GM19239 (cell line): ENCODE results near the gene ASIC3.
"Not testable (repeated sequence)": the region's sequence is repeated elsewhere in the genome, so short reads cannot be mapped to it uniquely, and the experiment has no call there.

Experiments
- DNase-seq: peaks from one replicate; pipeline ENCODE4 v3.0.0; 2011; ENCODE audit warnings: low spot score; ENCODE audit not compliant: insufficient read length
- FAIRE-seq: peaks from 2 replicates; lab custom pipeline; 2011; peaks lifted over from hg19 to GRCh38; lab: Jason Lieb, UNC

The ASIC3 gene

DNA sequence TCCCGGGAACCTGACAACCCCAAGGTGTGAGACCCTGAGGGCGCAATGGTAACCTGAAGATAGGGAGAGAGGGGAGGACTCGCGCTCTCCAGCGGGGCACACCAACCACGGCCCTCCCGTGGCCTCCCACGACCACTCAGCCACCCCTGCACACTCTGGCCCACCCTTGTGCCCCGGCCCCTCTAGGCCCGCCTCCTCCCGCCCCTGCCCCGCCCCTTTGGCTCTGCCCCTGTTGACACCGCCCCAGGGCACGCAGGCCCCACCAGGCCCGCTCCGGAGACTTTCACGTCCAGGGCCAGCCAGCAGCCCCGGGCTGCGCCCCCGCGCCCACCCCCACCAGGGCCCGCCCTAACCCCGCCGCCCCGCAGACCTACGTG is 35.0 kb upstream of the ASIC3 start:
- DNase-seq: no peak
- no peak for FAIRE-seq

DNA sequence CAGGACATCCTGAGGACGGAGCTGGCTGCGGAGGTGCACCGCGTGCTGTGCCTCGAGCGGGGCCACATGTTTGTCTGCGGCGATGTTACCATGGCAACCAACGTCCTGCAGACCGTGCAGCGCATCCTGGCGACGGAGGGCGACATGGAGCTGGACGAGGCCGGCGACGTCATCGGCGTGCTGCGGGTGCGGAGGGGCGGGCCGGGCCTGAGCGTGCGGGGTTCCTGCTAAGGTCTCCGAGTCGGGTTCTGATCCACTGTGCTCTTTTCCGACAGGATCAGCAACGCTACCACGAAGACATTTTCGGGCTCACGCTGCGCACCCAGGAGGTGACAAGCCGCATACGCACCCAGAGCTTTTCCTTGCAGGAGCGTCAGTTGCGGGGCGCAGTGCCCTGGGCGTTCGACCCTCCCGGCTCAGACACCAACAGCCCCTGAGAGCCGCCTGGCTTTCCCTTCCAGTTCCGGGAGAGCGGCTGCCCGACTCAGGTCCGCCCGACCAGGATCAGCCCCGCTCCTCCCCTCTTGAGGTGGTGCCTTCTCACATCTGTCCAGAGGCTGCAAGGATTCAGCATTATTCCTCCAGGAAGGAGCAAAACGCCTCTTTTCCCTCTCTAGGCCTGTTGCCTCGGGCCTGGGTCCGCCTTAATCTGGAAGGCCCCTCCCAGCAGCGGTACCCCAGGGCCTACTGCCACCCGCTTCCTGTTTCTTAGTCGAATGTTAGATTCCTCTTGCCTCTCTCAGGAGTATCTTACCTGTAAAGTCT is 34.4 kb upstream of the ASIC3 start:
- DNase-seq (peak; percentile 84), FAIRE-seq (peak; percentile 58)

DNA sequence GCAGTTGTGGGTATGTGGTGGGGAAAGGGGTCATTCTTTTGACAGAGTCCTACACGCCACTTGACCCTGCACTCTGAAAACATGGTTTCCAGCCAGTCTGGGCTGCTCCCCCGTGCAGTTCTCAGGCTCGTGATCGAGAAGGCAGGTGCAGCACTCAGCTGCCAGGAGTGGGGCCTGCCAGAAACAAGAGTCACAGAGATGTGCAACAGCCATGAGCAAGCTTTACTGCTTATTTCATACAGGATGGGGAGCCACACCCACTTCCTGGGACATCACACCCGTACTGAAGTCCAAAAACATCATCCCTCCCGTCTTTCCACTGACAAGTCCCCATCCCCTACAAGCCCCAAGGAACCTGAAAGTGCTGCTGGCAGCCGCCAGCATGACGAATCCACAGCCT is 33.4 kb upstream of the ASIC3 start:
- no peak for FAIRE-seq
- no peak for DNase-seq

DNA sequence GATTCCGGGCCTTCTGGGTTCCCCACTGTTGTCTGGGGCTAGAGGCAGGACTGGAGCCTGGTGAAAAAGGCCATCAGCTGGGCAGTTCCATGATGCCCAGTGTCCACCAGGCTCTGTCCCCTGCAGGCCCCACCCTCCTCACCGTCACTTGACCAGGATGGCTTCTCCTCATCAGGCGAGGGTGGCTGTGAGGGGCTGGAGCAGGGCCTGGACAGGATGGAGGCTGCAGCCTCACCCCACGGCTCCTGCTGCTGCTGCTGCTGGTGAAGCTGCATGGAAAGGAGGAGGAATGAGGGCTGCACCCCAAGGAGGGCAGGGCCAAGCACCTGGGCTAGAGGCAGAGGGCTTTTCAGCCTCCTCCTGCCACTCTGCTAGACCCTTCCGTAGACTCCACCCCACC is 32.4 kb upstream of the ASIC3 start:
- DNase-seq (no peak), FAIRE-seq (no peak)

DNA sequence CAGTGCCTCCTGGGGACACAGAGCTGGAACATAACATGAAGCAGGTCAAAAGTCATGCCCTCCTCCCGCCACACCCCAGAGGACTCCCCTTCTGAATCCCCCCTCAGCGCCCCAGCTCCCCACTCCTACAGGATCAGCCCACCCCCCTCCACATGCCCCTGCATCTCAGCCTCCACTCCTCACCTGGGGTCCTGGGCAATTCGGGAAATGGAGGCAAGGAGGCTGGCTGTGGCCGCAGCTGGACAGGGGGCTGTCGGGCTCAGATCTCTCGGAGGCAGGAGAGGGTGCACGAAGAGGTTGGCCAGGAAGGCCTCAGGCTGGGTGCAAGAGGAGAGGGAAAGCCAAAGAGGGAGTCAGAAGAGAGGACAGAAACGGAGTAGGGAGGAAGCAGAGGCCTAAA is 31.8 kb upstream of the ASIC3 start:
- FAIRE-seq: no peak
- no peak for DNase-seq

DNA sequence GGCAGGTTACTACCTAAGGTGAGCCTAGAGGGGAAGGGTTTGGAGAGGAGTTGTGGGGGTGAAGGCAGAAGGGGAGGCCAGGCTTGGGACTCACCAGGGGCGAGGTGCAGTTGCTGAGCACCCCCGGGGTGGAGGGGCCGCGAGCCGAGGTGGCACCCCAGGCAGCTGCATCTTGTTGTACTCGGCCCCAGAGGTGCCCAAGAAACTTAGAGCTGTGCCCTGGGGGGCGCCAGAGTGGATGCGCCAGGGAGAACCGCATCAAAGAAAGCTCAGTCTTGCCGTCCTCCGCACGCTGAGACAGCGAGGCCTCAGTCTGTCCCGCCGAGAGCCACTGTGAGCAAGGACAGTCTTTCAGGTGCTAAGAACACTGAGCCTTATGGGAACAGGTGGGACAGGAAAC is 31.4 kb upstream of the ASIC3 start:
- DNase-seq (no peak), FAIRE-seq (no peak)

DNA sequence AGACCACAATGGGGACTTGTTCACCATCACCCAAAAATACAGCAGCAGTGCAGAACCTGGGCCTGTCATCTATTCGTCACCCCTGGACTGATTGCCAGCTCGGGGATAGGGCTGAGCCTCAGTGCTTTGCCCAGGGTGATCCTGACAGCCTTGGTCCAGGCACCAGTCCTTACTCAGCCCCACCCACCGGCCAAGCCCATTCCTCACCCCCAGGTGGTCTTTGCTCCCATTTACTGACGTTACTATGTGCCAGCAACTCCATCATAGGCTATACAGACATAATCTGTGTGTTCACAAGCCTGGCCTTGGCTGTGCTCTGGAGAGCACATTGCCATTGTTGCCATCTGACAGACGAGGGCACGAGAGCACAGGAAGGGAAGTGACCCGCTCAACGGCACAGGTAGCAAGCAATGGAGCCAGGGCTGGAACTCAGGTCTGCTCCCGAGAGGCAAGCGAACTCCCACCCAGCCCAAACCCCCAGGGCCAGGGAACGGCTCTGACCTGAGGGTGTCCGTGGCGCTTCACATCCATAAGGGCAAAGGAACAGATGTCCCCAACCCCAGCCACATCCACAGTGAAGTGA is 30.9 kb upstream of the ASIC3 start:
- FAIRE-seq (no peak), DNase-seq (no peak)

DNA sequence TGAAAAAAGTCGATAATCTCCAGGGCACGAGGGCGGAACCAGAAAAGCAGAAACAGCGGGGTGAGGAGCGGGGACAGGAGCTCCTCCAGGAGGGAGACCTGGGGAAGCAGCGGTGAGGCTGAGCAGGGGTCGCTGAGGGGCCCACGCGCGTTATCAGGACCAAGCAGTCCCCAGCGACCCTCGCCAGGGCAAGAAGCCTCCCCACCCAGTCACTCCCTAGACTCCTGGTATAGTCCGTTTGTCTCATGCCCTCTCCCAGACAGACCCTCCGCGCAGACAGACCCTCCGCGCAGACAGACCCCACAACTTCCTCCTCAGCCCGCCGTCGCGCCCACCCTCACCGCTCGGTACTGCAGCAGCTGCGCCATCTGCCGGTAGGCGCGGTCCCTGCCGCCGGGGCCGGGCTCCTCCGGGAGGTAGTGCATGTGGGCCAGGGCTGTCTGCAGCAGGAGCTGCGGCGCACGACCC is 30.3 kb upstream of the ASIC3 start:
- no peak for FAIRE-seq
- peak; percentile 80 for DNase-seq

DNA sequence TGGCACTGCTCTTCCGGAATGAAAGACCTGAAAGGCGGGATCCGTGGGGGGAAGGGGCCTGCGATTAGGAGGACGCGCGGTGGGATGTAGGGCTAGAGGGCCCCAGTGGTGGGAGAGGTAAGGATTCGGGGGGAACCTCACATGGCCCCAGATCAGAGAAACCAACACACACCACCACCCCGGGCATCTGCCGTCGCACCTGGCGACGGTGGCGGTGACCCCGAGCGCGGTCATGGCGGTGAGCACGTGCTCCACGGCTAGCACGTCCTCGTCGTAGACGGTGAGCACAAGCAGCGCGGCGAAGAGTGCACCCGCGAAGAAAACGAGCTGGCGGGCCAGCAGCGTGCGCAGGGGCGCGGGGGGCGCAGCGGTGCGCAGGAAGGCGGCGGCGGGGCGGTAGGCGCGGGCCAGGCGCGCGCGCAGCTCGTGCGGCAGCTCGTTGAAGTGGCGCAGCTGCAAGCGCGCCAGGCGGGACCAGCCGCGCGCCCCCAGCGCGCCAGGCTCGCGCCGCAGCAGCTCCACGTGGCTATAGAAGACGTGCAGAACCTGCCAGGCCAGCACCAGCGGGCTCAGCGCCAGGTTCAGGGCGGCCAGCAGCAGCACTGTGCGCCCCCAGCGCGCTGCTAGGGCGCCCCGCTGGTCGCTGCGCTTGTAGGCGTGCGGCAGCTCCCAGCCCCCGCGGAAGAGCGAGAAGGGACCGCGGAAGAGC is 29.8 kb upstream of the ASIC3 start:
- DNase-seq (no peak), FAIRE-seq (no peak)

DNA sequence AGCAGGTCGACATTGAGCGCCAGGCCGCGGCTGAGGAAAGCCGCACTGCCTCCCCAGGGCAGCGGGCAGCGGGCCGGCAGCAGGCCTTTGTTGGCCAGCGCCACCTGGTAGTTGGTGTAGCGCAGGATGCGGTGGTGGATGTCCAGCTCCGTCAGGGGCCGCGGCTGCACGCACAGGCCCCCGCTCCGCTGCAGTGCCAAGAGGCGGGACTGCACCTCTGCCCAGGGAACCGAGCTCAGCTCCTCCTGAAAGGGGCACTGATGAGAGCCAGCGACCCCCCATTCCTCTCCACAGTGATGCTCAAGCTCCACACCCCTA is 29.2 kb upstream of the ASIC3 start:
- FAIRE-seq (no peak), DNase-seq (no peak)

DNA sequence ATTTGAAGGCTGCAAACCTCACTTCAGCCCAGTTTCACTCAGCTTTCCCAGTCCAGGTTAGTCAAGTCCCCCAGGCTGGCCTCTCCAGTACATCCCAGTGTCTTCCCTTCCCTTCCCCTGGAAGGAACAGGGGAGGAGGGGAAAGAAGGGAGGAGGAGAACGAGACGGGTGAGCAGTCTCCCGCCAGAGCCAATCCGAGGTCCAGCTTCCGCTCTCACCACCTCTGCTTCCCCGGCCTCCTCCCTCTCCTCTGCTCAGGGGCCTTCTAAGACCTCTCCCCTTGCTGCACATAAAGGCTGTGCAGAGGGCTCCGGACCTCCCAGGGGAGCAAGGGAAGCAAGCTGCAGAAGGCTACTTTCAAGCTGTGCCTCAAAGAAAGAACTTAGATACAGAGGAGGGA is 28.1 kb upstream of the ASIC3 start:
- no peak for DNase-seq
- FAIRE-seq: no peak

DNA sequence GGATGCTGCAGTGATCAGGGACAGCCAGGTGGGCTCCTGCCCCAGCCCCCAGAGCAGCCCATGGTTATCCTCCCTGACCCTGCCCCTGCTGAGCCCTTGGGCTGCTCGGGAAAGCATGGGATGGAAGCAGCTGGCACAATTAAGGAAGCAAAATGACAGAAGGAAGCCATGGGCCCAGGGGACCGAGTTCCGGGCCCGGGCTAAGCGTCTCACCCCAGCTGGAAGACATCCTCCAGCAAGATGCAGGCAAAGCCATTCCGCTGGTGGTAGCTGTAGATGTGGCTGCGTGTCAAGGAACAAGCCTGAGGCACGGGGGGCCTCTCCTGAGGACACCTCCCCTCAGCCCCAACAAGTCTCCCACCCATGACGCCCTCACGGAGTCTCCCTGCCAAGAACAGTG is 25.1 kb upstream of the ASIC3 start:
- DNase-seq (no peak), FAIRE-seq (no peak)

DNA sequence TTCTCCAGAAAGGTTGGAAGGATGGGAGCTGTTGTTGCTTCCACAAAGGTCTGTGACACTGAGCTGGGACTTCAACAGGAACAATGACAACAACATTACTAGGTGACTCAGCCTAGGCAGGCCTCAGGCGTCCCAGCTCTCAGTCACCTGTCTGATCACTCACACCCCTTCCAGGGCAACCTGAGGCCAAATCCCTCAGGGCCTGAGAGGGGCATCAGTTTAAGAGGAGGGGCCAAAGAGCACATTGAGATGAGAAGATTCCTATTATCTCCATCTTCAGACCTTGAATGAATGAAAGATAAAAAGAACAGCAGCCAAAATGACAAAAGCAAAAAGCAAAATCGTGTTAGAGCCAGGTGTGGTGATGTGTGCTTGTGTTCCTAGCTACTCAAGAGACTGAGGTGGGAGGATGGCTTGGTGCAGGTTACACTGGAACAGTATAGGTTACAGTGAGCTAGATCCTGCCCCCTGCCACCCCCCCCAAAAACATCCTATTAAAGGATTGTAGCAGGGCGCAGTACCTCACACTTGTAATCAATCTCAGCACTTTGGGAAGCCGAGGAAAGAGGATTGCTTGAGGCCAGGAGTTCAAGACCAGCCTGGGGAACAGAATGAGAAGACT is 23.8 kb upstream of the ASIC3 start, which contains the start of gene ATG9B:
Gene ATG9B (minus strand): TSS at position 60 of the 622 bp plus-strand sequence. CDS start 71 bp downstream, outside the sequence.
- FAIRE-seq (no peak), DNase-seq (no peak)

DNA sequence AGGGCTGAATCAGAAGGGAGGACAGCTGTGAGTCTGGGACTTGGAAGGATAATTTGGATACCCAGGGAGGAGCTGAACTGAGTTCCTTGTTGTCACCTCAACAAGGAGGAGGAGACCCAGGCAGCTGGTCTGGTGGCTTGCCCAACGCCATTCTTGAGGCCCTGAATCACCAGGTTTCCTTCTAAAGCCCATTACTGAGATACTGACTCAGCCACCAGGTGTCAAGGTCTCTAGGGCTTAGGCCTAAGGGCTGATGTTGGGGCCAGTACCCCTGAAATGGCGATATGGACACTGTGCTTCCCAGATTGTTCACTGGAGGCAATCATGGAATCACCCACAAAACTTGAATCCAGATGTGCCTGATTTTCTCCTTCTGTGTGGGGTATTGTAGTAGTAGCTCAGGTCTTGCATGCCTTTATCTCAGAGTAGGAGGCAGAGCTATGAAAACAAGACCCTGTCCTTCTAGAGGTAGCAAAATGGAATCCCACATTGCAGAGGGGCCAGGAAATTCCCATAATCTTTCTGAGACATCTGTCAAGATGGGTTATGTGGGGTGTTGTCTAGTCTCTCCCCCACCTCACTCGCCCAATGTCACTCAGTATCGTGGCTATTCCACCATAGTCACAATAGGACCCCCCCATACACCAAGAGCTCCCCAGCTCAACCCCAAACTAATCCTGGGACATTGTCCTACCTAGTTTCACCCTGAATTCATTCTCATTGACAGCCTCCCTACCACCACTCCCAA is 22.2 kb upstream of the ASIC3 start:
- FAIRE-seq: no peak

DNA sequence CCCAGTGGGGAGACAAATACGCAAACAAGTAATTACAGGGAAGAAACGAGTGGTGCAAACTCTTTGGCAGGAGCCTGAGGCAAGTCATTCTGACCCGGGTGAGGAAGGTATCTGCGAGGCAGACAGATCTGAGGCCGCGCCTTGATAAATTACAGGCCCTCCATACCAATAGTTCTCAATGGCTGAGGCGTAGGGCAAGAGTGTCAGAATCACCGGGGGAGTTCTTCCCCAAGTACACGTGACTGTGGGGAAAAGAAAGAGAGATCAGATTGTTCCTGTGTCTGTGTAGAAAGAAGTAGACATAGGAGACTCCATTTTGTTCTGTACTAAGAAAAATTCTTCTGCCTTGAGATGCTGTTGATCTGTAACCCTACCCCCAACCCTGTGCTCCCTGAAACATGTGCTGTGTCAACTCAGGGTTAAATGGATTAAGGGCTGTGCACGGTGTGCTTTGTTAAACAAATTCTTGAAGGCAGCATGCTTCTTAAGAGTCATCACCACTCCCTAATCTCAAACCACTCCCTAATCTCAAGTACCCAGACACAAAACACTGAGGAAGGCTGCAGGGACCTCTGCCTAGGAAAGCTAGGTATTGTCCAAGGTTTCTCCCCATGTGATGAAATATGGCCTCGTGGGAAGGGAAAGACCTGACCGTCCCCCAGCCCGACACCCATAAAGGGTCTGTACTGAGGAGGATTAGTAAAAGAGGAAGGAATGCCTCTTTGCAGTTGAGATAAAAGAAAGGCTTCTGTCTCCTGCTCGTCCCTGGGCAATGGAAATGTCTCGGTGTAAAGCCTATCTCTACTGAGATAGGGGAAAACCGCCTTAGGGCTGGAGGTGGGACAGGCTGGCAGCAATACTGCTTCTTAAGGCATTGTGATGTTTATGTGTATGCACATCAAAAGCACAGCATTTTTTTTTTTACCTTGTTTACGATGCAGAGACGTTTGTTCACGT is 21.3 kb upstream of the ASIC3 start:
- not testable (repeated sequence) for DNase-seq, FAIRE-seq

More for the DNA sequence above, 22.2 kb upstream of the ASIC3 start:
- no peak for DNase-seq

DNA sequence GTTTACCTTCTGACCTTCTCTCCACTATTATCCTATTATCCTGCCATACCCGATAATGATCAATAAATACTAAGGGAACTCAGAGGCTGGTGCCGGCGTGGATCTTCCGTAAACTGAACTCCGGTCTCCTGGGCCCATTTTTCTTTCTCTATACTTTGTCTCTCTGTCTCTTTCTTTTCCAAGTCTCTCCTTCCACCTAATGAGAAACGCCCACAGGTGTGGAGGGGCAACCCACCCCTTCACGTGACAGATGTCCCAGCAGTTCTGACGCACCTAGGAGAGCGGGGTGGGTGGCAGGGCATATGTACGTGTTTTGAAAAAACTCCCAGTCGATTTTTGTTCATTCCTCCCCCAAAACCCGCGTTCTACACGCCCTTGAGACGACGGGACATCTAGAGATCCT is 20.6 kb upstream of the ASIC3 start:
- not testable (repeated sequence) for FAIRE-seq, DNase-seq

DNA sequence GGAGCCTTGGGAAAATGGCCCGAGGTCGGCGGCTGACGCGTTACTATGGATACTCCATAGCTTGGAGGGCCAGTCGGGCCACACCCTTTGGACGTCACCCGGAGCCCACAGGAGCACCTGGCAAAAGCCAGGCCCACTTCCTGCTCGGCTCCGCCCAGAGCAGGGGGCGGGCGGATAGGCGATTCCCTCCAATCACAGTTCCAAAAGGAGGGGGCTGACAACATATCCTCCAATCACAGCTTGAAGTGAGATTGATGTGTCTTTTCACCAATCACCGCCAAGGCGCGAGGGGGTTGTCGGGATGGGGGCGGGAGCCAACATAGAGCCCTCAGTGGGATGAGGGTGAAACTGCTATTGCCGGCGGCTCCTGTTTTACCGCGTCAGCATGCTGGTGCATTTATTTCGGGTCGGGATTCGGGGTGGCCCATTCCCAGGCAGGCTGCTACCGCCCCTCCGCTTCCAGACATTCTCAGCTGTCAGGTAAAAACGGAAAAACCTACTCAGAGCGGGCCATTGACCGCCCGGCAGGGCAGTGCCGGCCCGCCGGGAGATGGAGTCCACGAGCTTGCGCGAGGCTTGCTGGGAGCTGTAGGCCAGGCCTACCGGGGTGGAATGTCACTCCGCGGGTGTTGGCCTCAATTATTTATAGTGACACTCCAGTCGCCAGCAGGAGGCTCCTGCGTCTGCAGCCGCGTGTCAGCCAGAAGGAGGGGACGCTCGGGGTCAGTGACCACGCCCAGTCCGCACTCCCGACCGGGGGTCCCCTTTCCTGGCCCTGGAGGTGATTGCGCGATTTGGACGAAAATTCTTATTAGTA is 20.0 kb upstream of the ASIC3 start, which contains the start of gene ABCB8:
Gene ABCB8 (plus strand): TSS at position 320 of the 817 bp plus-strand sequence. CDS start 66 bp downstream, at position 386.
- peak; percentile 90 for FAIRE-seq
- peak; percentile 99 for DNase-seq

DNA sequence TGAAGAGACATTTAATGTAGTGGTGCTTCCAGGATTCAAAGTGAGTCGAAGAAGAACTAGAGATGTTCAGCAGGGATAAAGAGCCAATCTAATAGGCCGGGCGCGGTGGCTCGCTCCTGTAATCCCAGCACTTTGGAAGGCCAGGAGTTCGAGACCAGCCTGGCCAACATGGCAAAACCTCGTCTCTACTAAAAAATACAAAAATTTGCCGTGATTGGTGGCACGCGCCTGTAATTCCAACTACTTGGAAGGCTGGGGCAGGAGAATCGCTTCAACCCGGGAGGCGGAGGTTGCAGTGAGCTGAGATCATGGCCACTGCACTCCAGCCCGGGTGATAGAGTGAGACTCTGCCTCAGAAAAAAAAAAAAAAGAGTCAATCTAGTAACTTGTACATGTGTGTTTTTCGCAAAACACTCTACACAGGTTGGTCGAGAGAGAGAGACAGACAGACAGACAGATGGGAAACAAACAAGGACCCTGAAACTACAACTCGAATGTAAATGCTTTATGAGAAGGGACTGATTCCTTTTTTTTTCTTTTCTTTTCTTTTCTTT is 19.3 kb upstream of the ASIC3 start:
- DNase-seq (no peak), FAIRE-seq (no peak)
